K562 (cell line): ENCODE results near the gene SLC40A1. TPM values are rescaled to one million over a fixed set of nuclear protein-coding genes. Genes with fewer than 3 reads are reported as not detected.

ENCODE experiments used
- ARID2 ChIP-seq: fragments of 450-650 bp; IDR thresholded peaks from 2 replicates; pipeline ENCODE4 v1.6.1; 2017; ENCODE audit warnings: antibody characterized with exemption, mild to moderate bottlenecking
- ATF1 ChIP-seq, 2 experiments: fragments of 450-650 bp in 1 of 2; IDR thresholded peaks; 2 replicates each; pipeline ENCODE4 v1.6.1; 2016; ENCODE audit warnings: missing compliant biosample characterization in 1 of 2, missing genetic modification characterization in 1 of 2
- CEBPB ChIP-seq: fragments of 450-650 bp; IDR thresholded peaks from 2 replicates; pipeline ENCODE4 v1.6.1; 2016; ENCODE audit warnings: missing genetic modification characterization, missing compliant biosample characterization
- DPF2 ChIP-seq: fragments of 450-650 bp; IDR thresholded peaks from 2 replicates; pipeline ENCODE4 v1.6.1; 2016
- EHMT2 ChIP-seq: fragments of 450-650 bp; IDR thresholded peaks from 2 replicates; pipeline ENCODE4 v1.6.1; 2018; ENCODE audit warnings: antibody characterized with exemption
- ERF ChIP-seq: fragments of 450-650 bp; formaldehyde crosslinking; IDR thresholded peaks from 2 replicates; pipeline ENCODE4 v1.4.0; 2020; ENCODE audit warnings: mild to moderate bottlenecking, mixed read lengths
- MAZ ChIP-seq, 2 experiments: fragments of 450-650 bp in 1 of 2; sonication (generic) in 1 of 2; formaldehyde crosslinking; IDR thresholded peaks in 1 of 2; conservative IDR thresholded peaks in 1 of 2; 2 replicates each; pipeline versions ENCODE4 v1.4.0 to v1.5.0; 2020; ENCODE audit warnings: mild to moderate bottlenecking in 1 of 2, missing genetic modification reagents in 1 of 2
- NFATC3 ChIP-seq: fragments of 450-650 bp; IDR thresholded peaks from 2 replicates; pipeline ENCODE4 v1.6.1; 2017; ENCODE audit warnings: mild to moderate bottlenecking
- NRF1 ChIP-seq, 2 experiments: fragments of 450-650 bp; IDR thresholded peaks in 1 of 2; conservative IDR thresholded peaks in 1 of 2; 2 replicates each; pipeline ENCODE4 v1.6.1; 2014; ENCODE audit warnings: mild to moderate bottlenecking in 2 of 2
- POLR2A ChIP-seq: fragments of 450-650 bp; conservative IDR thresholded peaks from 2 replicates; pipeline ENCODE4 v1.6.1; 2016
- SMARCB1 ChIP-seq: IDR thresholded peaks from 2 replicates; pipeline ENCODE4 v1.6.1; 2011; ENCODE audit warnings: improper control_type of control experiment, low read depth; ENCODE audit not compliant: insufficient read length
- TBP ChIP-seq: optimal IDR thresholded peaks from 2 replicates; pipeline ENCODE3; 2011; ENCODE audit warnings: low read depth, low read length, improper control_type of control experiment
- THAP12 ChIP-seq: fragments of 250-450 bp; sonication (Bioruptor Pico); IDR thresholded peaks from 2 replicates; pipeline ENCODE4 v1.9.0; 2021; ENCODE audit warnings: mild to moderate bottlenecking, inconsistent platforms
- ZMIZ1 ChIP-seq, 2 experiments: fragments of 150-350 bp in 1 of 2; IDR thresholded peaks; 2 replicates each; pipeline ENCODE4 v1.6.1; 2012 to 2016; ENCODE audit warnings: low read depth in 2 of 2, low read length in 2 of 2, mild to moderate bottlenecking in 1 of 2, moderate library complexity in 1 of 2
- ZNF551 ChIP-seq: fragments of 250-450 bp; sonication (Bioruptor Pico); IDR thresholded peaks from 2 replicates; pipeline ENCODE4 v1.5.0; 2021; ENCODE audit warnings: mild to moderate bottlenecking, moderate library complexity
- polyA plus RNA-seq, 8 experiments: library from polyadenylated mRNA; depleted of rRNA in 4 of 8; stranded (reverse) in 5 of 8; unstranded in 3 of 8; fragments of >200 nt; fragmentation: Nextera tagmentation in 2 of 8; fragmentation: Illumina TruSeq in 1 of 8; extraction: Ambion mirVana in 2 of 8; extraction: Trizol in 1 of 8; gene quantifications; 2 replicates each; pipeline versions ENCODE4 v1.2.1 to v1.2.3, GENCODE V29; 2011 to 2014; ENCODE audit warnings: inconsistent platforms in 1 of 8, missing spikeins in 1 of 8
- total RNA-seq, 7 experiments: library from RNA; depleted of rRNA in 6 of 7; stranded (reverse); fragments of >200 nt in 6 of 7; fragmentation: Illumina TruSeq in 2 of 7; extraction: Trizol in 2 of 7; gene quantifications; 2 replicates each; pipeline versions ENCODE4 v1.2.1 to v1.2.3, GENCODE V29; 2011 to 2021; ENCODE audit warnings: low replicate concordance in 1 of 7

SLC40A1 gene
- total and polyA plus RNA-seq, 9 of the 15 experiments (the other 6 are each of a cell fraction or from before 2014, with no cell fraction given), result 42.2 to 95.9 (median 54.9) TPM

DNA sequence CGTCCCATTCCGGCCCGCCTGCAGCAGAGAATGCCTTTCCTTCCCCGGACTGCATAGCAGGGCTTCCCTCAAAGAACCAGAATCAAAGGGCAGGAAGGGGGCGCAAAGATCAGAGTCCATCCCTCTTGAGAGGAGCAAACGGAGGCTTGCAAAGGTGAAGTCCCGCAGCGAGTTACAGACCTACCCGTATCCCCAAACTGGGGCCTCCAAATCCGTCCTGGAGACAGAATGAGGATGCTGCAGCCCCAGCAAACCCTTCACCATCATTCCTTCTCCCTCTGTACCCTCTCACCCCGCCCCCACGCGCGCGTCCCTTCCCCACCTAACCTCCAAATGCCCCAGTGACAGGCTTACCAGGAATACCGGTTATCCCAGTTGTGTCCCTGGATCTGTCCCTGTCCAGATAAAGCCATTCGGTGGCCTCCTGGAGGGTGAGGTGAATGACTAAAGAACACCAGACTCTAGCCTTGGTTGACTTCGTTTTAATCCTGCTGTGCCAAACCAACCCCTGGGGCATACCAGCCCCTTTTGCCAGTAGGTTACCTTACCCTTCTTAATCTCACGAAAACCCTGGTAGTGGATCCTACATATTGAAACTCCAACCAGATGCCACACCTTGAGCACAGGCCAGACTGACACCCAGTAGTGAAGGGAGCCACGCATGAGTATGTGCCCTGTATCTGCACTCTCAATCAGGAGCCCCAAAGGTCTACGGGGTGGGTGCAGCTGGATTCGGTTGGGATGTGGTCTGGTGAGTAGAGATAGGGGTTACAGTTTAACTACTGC is 961 bp upstream of the SLC40A1 start (continued):
- TF ChIP-seq THAP12 (CRISPR knock-in tag) (peak; percentile 38; the same call in 1 of the 2 replicates), NRF1 (conservative IDR thresholded peaks at IDR 0.05 in 1 of 2, IDR thresholded peaks at IDR 0.05 in 1 of 2) (peak; percentile 59 to 73), ERF (0 out of 2 replicates have a peak, but pooled peaks have one; percentile 42), DPF2 (peak; percentile 89), NFATC3 (no peak), ZNF551 (CRISPR knock-in tag) (no peak), ATF1 (CRISPR knock-in tag; IDR thresholded peaks at IDR 0.05) (no peak), ATF1 (tag; IDR thresholded peaks at IDR 0.05) (peak; percentile 33; the same call in 1 of the 2 replicates), ARID2 (no peak), ZMIZ1 (IDR thresholded peaks at IDR 0.05; ENCODE audit: low read depth in 2 of 2, low read length in 2 of 2) (peak in 1 of 2 experiments; percentile 65; a peak in 1 of 4 replicates), MAZ (CRISPR knock-in tag; conservative IDR thresholded peaks at IDR 0.05 in 1 of 2, IDR thresholded peaks at IDR 0.05 in 1 of 2) (peak in 1 of 2 experiments; percentile 64; a peak in 3 of 4 replicates), EHMT2 (no peak), SMARCB1 (no peak), TBP (peak; percentile 78), CEBPB (tag) (no peak), POLR2A (peak; percentile 84)
